CD4-positive, alpha-beta T cell treated with Interleukin-17A for 4 hours (primary cell): ENCODE results near the gene LTC4S.
"Not testable (repeated sequence)": the region's sequence is repeated elsewhere in the genome, so short reads cannot be mapped to it uniquely, and the experiment has no call there.

Source experiments
- DNase-seq: peaks from one replicate; pipeline ENCODE4 v3.0.0-alpha.2; 2020; ENCODE audit warnings: mixed read lengths

LTC4S gene, protein sequence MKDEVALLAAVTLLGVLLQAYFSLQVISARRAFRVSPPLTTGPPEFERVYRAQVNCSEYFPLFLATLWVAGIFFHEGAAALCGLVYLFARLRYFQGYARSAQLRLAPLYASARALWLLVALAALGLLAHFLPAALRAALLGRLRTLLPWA

DNA sequence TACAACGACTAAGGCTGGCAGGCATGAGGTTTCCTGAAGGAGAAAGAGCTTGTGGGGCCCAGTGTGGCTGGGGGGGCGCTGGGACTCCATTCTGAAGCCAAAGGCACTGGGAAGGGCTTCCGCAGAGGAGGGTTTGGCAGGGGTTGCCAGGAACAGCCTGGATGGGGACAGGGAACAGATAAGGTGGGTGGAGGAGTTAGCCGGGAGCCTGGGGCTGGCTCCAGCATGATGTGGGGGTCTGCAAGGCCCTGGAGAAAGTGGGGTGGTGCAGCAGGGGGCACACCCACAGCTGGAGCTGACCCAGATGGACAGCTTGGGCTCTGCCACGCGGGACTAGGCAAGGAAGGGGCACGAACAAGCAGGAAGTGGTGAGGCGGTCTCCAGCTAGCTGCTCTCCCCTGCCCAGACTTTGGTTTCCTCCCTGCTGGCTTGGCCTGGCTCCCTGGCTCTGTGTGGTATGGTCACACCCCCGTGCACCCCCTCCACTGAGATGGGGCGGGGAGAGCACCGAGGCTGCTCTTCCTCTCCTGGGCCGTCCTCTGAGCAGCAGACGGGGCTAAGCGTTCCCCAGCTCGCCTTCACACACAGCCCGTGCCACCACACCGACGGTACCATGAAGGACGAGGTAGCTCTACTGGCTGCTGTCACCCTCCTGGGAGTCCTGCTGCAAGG lies at the start of gene LTC4S:
Gene LTC4S (plus strand): TSS at position 519 of the 672 bp plus-strand sequence. CDS start 95 bp downstream, at position 614.
- peak; percentile 73 for DNase-seq

DNA sequence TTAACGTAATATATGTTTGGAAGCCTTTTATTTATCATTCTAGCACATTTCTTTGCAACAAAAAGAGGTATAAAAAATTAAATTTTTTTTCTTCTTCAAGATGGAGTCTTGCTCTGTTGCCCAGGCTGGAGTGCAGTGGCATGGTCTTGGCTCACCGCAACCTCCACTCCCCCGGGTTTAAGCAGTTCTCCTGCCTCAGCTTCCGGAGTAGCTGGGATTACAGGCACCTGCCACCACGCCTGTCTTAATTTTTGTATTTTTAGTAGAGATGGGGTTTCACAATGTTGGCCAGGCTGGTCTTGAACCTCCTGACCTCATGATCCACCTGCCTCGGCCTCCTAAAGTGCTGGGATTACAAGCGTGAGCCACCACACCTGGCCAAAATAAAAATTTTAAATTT lies 49.7 kb upstream of the LTC4S start:
- not testable (repeated sequence) for DNase-seq

DNA sequence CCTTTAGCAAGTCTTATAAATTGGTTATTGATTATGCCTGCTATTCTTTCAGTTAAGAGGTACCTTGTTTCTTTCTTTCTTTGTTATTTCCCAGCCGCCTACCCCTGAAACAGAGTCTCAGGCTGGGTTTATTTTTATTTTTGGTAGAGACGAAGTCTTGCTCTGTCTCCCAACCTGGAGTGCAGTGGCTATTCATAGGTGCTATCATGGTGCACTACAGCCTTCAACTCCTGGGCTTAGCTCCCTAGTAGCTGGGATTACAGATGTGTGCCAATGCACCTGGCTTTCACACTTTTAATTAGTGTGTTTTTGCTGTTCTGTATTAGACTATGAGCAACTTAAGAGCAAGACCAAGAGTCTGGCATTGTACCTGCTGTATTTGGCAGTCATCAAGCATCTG lies 46.9 kb upstream of the LTC4S start:
- no peak for DNase-seq

DNA sequence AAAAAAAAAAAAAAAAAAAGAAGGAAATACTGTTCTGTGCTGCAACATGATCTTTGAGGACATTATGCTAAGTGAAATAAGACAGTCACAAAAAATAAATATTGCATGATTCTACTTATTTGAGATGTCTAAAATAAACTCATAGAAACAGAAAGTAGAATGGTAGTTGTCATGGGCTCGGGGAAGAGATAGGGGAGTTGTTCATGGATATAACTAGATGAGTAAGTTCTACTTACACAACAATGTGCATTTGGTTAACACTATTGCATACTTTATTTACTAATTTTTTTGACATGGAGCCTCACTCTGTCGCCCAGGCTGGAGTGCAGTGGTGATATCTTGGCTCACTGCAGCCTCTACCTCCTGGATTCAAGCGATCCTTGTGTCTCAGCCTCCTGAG lies 46.0 kb upstream of the LTC4S start:
- DNase-seq, result no peak

DNA sequence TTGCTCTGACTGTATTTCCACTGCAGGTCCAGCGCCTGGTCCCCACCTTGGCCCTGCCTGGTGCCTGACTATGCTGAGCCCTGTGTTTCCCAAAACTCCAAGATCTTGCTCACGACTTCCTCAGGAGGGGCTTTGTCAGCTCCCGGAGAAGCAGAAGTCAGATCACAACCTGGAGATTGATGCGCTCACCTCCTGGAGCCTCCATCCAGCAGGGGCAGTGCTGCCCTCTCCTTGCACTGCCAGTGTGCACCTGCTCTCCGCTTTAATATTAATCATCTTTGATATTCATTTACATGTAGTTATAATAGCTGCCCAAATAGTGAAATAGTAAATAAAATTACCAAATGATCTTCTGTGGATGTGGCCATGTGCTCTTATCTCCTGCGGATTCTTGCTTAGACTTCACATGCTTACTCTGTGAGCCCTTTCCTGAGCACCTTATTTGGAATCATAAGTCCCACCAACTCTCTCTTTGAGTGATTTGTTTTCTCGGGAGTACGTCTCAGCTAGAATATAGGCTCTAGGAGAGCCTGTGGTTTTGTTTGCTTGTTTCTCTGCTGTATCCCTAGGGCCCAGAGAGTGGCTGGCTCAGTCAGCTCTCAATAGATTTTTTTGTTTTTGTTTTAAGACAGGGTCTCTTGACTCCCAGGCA lies 43.8 kb upstream of the LTC4S start:
- no peak for DNase-seq

DNA sequence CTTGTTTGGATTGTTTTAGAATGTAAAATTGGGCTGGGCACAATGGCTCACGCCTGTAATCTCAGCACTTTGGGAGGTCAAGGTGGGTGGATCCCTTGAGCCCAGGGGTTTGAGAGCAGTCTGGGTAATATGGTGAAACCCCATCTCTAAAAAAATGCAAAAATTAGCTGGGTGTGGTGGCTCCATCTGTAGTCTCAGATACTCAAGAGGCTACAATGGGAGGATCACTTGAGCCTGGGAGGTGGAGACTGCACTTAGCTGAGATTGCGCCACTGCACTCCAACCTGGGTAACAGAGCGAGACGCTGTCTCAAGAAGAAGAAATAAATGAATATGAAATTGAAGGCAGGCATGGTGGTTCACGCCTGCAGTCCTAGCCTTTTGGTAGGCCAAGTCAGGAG lies 39.8 kb upstream of the LTC4S start:
- no peak for DNase-seq

DNA sequence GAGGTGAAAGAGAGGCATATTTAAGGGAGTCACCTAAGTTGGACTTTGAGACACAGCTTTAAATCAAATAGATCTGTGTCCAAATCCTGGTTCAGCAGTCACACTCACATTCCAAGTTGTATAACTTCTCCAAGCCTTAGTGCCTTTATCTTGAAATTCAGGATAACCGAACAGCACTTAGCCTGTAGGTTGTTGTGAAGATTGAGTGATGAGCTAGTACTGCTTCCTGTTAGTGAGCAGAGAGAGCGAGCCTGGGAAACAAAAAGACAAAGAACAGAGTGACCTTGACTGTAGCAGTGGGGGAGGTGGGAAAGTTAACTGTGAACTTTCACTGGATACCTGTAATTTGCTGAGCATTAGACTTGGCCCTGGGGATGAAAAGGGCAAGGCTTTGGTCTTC lies 38.8 kb upstream of the LTC4S start:
- DNase-seq, result no peak

DNA sequence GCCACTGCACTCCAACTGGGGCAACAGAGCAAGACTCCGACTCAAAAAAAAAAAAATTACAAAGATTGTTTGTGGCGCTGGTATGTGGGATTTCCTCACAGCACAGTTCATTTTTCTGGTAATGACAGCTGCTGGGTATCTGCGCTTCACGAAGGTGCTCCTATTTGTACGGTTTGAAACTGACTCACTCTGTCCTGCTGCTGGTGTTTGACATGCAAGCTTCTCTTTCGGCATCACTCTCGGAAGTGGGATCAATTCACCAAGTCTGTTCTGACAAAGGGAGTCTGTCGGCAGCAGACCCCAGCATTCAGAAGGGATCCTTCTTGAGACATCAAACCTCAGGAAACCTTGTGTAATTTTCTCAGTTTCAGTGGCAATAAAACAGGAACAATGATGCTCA lies 34.8 kb upstream of the LTC4S start:
- no peak for DNase-seq

DNA sequence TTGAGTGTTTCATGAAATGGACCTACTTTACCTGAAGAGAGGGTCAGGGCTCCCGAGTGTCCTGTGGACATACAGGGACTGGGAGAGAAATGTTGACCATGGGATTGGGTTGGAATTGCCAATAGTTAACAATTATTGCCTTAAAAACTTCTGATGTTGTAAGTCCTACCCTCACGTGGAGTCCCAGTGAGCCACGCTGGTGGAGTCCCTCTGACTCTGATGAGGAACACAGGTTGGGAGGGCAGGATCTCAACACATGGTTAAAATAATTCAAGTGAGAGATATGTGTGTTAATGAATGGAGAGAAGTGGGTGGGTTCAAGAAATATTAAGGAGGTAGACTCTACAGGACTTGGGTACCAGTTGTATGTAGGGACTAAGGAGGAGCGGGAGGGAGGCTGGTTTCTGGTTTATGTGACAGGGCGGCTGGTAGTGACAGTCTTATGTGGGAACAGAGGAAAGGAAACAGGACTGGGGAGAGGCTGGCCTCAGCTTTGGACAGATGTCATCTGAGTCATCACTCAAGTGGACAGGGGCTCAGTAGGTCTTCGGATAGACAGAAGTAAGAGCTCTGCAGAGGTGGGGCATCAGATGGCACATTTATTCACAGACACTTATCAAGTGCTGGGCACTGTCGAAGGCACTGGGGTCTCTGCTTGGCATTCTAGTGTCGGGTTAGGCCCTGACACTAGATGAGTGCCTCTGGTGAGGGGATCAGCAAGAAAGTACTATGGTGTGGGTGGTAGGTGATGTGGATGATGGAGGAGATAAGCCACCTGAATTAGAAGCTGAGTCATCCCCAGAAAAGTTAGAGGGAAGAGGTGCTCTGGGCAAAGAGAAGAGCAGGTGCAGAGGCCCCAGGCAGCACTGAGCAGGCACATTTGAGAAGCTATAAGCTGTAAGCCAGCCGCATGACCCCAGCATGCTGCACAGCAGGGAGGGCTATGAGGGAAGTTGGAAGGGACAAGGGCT lies 33.9 kb upstream of the LTC4S start:
- peak; percentile 11 for DNase-seq

DNA sequence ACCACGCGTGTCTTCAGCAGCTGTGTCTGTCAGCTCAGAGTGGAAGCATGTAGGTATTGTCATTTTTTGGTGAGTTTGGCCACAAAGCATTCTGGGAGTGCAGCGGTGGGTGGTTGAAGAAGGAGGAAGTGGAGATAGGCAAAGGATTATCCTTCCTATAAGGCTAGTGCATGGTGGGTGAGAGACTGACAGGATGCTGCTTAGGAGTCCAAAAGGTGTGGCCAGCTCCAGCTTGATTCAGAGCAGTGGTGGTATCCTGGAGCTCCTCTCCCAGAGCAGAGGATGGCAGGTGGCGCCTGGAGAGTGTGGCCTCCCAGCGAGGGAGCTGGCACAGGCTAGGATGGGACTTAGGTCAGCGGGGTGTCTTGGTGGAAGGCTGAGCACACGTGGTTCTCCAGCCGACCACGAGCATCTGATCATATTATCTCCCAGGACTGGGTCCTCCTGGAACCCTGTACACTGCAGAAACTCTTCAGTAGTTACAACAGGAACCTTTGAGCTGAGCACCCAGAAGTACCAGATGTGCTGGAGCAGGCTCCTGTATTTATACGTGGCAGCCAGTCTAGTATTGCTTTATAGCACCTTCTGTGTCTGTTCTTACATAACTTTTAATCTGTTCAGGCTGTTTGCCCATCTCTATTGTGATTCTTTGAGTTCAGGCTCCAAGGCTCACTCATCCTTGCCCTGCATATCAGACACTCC lies 31.6 kb upstream of the LTC4S start:
- peak; percentile 29 for DNase-seq

DNA sequence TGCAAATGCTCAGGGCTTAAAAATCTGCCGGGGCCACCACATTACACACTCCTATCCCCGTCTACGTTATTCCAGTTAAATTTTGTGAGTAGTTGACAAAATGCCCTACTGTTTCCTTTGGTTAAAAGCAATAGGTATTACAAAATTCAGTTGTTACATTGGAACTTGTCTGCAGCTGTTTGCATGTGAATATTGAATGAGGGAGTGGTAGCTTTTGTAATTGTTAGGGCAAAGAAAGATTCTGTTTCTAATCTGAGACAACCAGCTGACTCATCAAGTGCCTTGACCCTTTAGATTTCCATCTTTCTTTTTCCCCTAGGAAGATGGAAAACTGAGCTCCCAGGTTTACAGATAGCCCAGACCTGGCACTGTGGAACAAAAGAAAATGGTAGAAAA lies 31.0 kb upstream of the LTC4S start:
- DNase-seq, result no peak

DNA sequence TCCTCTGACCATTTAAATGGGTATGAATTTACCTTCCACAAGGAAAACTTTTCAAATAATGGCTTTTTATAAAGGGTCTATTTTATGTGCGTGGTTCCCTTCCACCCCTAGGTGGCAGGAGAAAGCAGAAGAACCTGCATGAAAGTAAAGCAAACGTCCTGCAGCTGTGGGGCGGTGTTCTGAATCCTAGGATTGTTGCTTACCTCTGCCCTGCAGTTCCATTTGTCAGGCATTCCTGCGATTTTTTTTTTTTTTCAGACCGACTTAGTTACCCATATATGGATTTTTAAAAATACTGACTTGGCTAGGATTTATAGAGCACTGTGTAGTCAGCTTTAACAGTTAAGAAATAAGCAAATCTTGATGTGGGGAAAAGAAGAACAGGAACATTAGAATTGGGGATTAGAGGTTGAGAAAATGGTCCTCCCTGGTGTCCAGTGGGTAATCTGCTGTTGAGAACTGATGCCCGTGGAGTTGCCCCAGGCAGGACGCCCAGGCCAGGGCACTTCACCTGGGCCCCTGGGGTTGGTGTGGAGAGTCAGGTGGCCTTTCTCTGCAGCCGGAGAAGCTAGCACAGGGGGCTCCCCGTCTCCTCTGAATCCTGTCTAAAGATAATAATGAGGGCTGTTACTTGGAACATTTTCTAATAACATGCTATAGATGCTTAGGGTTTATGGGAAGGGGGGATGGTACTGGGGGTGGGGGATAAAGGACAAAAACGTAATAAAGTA lies 30.4 kb upstream of the LTC4S start:
- DNase-seq, result peak; percentile 65

DNA sequence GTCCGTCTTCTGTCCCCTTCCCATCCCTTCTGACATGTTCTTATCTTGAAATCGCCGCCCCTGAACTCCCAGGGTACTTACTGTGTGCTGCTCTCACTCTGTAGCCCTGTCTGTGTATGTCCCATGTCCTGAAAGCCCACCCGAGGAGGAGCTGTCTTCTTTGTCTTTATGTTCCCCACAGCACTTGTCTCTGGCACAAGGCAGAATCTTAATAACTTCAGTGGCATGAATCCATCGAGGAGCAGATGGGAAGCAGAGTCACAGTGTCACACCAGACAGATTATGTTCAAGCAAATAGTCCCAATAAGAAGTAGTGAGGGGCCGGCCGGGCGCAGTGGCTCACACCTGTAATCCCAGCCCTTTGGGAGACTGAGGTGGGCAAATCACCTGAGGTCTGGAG lies 29.7 kb upstream of the LTC4S start:
- no peak for DNase-seq

DNA sequence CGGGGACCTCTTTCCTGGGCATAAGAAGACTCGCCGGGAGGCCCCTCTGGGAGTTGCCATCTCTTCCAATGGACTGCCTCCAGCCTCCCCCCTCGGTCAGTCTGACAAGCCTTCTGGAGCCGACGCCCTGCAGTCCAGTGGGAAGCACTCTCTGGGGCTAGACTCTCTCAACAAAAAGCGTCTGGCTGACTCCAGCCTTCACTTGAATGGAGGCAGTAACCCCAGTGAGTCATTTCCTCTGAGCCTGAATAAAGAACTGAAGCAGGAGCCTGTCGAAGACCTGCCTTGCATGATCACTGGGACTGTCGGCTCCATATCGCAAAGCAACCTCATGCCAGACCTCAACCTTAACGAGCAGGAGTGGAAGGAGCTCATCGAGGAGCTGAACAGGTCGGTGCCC lies 28.4 kb upstream of the LTC4S start:
- no peak for DNase-seq

DNA sequence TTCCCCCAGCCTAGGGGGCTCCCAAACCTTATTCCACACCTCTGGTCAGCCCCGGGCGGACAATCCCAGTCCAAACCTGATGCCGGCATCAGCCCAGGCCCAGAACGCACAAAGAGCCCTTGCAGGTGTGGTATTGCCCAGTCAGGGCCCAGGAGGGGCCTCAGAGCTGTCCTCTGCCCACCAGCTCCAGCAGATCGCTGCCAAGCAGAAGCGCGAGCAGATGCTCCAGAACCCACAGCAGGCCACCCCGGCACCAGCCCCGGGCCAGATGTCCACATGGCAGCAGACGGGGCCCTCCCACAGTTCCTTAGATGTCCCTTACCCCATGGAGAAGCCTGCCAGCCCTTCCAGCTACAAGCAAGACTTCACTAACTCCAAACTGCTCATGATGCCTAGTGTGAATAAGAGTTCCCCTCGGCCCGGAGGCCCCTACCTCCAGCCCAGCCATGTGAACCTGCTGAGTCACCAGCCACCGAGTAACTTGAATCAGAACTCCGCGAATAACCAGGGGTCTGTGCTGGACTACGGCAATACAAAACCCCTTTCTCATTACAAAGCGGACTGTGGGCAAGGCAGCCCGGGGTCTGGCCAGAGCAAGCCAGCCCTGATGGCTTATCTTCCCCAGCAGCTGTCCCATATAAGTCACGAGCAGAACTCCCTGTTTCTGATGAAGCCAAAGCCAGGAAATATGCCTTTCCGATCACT lies 27.6 kb upstream of the LTC4S start:
- DNase-seq, result no peak

DNA sequence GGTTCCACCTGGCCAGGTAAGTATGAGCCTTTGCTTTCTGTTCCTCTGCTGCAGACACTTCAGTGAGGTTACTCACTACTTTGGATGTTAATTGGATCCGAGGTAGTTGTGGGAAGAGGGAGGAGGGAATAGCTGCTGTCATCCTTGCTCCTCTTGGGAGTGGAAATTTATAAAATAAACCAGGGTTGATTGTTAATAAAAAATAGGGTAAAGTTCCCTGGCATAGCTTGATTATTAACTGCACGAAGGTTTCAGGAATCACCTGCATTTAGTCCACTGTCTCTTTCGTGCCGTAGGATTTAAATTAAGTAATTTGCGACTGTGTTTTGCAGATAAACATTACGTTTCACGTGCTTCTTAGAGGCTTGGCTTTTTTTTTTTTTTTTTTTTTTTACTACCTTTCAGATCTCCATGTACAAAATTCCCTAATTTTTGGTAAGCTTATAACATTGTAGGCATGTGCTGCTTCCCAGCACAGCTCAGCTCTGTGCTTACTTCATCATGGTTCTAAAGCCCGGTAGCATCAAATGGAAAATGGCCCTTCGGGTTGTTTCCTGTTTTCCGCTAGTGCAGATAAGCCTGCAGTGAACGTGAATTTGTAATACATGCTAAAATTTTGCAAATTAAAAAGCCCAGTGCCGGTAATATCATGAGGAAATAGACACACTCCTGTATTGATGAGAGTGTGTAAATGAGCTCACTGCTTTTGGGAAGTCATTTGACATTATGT lies 26.9 kb upstream of the LTC4S start:
- DNase-seq, result no peak

DNA sequence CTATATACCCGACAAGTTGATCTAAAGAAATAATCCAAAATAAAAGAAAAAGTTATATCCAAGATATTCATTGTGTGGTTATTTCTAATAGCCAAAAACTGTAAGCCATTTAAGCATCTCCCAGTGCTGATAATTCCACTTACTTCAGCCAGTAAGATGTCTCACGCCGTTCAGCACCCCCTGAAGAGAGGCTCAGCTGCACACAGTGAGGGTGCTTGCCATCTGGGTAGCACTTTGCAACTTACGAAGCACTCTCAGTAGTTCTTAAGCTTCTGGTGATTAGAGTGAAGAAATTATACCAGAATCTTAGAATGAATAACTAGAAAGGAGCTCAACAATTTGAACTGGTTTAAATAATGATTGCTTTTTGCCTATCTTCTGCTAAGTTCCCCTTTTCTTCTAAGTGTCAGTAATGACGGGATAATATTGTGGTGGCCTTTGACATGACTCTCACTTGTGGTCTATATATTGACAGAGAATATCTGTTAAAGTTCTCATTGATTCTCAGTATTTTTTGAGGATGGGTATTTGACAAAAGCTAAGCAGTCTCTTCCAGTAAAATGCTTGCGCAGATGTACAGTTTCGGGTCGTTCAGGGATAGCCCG lies 26.2 kb upstream of the LTC4S start:
- no peak for DNase-seq

DNA sequence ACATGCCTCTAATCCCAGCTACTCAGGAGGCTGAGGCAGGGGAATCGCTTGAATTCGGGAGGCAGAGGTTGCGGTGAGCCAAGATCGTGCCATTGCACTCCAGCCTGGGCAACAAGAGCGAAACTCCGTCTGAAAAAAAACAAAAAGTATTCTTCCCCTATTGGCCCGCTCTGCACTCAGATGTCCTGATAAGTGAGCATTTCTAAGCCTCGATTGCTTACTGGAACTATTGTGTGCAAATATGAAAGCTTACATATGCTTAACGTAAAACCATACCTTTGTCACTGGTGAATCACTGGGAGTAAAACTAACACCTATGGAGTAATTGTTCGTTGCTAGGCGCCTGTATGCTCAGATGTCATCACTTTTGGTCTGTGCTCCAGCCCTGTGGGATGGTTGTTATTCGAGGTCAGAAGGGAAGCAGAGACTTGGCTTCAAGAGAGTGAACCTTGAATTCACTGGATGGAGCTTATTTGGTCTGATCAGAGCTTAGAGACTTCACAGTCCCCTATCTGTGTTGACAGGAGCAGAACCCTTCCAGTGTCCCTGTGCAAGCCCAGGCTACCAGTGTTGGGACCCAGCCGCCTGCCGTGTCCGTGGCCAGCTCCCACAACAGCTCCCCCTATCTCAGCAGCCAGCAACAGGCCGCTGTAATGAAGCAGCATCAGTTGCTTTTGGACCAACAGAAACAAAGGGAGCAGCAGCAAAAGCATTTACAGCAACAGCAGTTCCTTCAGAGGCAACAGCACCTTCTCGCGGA lies 25.3 kb upstream of the LTC4S start:
- DNase-seq, result no peak

DNA sequence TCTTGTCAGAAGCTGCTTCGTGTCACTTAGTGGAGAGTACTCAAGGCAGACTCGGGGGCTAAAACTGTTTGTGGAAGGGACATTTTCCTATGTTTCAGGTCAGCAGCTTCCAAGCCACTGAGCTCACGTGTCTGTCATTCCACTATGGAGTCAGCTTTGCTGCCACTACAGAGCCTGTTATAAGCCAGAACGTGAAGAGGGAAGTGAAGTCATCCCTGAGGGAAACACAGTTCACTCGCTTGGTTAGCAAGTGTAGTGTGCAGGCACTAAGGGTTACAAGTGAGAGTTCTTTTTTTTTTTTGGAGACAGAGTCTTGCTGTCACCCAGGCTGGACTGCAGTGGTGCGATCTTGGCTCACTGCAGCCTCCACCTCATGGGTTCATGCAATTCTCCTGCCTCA lies 24.5 kb upstream of the LTC4S start:
- no peak for DNase-seq
